Right forelimb (tissue), 1 donor: ENCODE results near the gene PHACTR2.
A peak's percentile ranks its signal among the peaks of the same experiment; 100 is the strongest.

ENCODE experiments used
- DNase-seq: peaks from one replicate; pipeline ENCODE4 v3.0.0-alpha.2; 2018

Gene PHACTR2

DNA sequence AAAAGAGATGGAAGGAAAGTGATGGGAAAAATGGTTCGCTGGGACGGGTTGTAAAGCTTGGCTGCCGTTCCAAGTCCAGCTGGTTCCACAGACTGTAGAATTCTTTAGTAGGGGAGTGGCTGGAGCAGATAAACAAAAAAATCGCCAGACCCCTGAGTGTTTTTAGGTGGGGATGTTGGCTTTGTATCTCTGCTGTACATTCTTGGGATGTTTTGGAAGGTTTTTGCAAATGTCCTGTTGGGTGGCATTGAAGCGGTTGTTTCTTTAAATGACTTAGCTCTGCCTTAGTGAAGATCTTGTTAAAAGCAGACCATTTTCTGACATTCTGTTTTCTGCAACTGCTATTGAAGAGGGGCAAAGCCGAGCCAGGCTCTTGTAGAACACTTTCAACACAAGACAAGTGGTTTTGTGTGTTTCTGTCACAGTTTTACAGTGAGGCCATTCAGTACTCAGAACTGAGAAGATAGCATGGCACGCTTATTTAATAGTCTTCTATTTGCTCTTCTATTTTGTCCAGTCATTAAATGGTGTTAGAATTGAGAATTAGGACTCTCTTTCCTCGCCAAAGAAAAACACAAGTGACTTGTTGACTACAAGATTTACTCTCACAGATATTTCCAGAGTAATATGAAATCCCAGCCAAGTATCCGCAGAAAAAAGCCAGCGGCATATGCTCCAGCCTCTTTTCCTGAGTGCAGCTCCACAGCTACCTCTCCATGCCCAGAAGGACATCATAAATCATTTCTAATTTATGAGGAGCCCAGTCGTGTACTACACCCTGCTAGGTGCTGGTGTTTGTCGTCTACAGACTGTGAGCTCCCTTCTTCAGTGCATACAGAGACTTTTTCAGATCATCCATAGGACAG, 65.8 kb downstream of the PHACTR2 start:
- DNase-seq: peak; percentile 80

DNA sequence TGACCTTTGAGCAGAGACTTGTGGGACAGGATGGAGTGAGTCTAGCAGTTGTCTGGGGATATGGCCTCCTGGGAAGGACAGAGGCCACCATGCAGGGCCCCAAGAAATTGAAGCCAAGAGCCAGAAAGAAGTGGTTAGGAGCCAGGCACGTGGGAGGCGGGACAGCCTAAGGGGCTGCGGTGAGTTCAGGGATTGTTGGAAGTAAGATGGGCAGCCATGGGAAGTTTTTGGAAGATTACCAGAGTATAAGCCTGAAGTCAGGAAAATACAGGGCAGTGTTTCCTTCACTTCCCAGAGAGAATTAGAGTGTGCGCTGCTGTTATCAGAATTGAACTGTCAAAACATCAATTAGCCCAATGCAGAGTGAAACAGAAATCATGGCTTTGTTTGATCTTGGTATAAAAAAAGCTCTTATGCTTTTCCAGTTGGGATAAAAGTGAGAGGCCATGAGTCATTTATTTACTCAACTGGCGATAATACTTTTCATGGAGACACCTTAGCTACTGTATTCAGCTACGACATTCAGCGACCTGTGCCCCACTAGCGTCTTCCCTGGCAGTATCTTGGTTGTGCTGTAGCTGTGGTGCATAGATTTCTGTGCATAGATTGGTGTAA, 66.9 kb downstream of the PHACTR2 start:
- DNase-seq: no peak

DNA sequence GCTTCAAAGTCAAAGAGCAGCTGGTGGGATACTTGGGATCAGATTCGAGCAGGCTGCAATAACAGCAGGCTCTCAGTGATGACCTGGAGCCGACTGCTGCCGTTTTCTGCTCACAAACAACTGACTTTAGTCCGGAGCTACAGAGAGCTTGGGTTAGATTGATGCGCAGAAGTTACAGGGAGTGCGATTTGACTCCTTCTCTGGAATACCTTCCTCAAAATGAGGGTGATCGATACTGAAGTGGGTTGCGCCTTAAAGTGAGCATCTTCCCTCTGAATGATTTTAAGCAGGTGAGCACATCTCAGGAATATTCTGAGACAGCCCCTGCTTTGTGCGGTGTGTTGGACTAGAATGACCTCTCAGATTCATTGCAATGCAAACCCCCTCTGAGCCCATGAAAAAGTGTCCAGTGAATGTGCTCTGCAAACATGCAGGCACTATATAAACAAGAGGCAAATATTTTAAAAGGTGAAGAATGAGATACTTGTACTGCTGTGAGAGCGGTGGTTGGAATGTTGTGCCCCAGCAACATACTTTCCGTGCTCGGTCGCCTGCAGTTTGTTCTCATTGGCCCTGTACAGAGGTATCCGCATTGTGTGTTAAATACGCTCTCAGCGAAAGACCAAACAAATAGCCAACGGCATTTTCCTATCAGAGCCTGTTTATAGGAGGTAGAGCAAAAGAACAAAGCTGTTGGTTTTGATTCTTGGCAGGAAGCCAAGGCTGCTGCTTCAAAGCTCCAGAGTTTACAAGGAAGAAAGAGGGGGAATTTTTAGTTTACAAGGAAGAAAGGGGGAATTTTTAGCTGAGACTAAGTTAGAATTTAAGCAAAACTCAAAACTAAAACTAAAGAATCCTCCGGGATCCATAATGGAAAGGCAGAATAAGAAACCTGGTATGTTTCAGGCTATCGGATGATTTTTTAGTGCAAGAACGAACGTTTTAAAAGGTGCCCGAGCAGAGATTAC, 67.7 kb downstream of the PHACTR2 start:
- DNase-seq: peak; percentile 67

DNA sequence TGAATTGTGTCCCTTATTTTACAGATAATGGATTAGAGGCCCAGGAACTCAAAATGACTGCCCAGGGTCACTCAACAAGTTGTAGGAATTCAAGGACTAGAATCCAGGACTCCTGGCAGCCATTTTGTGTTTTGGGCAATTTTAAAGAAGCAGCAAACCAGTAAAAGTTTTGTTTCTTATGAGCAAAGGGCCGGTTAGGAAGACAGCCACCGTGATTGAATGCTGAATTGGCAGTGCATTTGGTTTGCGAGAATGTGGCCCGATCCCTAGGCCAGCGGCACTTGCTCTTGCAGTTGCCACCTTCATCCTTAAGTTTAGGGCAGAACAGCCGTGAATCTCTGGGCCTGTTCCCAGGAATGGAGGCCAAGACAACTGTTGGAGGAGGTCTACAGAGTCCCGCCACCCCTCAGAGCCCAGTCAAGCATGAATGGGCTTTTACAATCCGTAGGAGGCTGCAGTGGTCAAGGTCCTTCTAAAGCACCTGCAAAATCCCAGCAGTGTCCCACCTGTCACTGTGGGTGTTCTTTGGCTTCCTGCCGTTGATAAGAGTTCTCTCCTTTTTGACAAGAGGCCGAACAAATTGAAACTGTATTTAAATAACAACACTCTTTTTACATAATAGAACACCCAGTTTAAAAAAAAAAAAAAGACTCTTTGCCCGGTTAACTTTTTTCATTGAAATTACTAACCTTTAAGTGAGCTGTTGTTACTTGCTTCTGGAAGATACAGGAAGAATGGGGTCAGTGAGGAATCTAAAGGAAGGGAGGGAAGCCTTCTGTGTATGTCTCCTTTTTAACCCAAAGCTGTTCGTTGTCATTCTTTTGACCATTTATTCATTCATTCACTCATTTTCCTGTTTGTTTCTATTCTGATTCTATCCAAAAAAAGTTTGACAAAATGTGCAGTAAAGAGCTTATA, 68.7 kb downstream of the PHACTR2 start:
- DNase-seq: no peak

DNA sequence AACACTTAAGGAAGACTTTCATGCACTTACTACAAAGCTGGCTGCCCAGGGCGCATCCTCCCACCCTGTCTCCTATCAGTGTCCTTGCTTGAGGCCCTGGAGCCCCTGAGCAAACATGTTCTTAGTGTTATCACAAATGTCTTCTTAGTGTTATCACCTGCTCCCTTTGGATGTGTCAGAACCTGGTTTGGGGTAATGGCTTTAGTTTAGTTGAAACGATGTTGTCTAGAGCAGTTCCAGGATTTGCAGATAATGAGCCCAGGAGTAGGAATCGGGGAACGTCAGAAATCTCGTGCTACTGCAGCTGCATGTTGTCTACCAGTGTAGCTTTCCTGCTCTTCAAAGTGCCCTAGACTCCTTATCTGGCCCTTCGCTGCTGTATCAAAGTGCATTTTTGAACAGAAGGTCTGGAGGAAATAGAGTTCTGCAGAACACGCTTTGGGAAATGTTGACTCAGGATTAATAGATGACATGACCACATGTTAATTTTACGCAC, 69.6 kb downstream of the PHACTR2 start:
- no peak for DNase-seq

DNA sequence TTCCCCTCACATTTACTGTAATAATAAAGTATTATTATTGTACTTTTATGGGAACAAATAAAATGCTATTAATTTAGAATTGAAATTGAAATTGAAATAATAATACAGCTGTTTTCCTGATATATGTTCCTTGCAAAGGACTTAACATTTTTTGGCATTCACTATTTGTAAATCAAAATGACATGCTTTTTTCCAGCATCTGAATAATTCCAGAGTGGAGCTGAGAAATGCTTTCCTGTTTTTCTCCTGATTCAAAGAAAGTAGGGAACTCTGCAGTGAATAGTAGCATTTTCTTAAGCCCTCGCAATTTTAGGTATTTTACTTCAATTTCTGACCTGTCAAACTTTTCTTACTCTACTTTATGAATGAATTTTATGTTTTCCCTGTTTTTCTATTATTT, 72.1 kb downstream of the PHACTR2 start:
- no peak for DNase-seq

DNA sequence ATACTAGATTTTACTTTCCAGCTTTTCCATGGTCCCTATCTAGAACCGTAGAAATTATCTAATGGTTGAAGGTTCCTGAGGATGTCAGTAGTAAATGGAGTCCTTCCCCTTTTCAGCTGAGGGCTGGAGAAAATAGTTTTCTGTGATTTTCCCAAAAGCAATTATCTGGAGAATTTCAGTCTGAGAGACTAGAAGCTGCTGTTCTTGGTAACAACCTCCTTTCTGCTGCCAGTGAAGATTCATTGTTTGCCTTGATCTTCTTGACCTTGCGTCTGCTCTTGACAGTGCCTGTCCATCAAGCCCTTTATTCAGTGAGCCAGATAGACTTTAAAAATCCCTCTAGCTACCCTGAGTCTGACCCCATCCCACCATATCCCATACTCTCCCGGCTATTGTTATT, 73.1 kb downstream of the PHACTR2 start:
- DNase-seq: no peak

DNA sequence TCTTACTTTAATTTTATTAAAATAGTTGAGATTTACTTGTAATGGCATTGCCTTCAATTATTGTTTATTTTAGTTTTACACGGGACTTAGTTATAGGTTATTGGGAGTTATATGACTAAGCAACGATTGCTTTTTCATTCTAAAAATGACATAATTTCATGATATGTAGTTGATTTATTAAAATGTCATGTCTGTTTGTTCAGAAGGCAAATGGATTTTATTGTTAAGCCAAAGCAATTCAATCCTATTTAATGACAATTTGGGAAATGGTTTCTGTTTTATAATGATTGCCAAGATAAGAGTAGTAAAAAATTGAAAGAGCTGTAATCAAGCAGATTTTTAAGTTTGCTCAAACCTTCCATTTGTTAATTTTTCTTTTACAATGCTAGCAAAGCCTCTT, 74.7 kb downstream of the PHACTR2 start:
- DNase-seq: no peak

DNA sequence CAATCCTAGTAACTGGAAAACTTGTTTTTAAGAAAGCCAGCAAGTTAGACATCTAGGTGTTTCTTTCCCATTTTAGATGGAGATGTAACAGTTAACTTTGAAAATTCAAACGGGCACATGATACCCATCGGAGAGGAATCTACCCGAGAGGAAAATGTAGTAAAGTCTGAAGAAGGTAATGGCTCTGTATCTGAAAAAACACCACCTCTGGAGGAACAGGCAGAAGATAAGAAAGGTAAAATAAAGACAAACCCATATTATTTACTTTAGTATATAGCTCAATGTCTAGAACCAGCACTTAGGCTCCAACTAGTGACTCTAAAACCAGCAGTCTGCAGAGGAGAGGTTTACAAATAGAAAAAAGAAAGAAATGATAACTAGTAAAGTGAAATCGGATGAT, 75.9 kb downstream of the PHACTR2 start:
- DNase-seq: no peak

DNA sequence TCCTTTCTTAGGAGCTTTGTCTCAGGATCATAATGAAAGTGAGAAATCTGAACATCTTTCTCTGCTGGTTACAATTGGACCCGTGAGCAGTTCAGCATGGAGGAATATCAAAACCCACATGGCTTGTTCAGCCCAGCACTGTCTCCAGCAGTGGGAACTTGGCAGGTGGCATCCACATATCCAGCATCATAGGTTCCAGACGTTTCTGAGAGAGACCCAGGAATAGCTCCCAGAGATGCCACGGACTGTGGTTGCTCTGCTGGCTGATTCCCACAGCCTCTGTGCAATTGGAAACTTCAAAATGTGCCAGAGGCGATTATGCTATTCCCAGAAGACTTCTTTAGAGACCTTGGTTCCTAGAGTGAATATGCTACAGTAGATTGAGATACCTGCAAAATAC, 76.4 kb downstream of the PHACTR2 start:
- DNase-seq: no peak

DNA sequence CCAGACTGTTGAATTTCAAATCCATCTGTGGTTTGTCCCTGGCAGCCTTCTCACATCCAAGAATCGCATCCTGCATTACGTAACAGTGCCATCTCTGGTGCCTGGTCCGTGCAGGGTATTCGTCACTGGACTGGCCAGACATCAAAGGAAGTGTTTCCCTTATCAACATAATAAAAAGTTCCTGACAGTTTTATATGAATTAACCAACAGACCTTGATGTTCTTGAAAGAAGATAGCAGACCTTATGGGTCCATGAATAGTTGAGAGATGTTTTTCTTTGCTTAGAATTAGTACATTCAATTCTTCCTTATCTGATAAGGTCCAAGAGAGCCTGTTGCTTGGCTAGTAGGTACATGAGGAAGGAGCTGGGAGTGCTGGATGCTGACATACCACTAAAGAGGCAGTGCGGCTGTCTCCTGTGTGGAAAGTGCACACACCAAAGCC, 77.6 kb downstream of the PHACTR2 start:
- no peak for DNase-seq

DNA sequence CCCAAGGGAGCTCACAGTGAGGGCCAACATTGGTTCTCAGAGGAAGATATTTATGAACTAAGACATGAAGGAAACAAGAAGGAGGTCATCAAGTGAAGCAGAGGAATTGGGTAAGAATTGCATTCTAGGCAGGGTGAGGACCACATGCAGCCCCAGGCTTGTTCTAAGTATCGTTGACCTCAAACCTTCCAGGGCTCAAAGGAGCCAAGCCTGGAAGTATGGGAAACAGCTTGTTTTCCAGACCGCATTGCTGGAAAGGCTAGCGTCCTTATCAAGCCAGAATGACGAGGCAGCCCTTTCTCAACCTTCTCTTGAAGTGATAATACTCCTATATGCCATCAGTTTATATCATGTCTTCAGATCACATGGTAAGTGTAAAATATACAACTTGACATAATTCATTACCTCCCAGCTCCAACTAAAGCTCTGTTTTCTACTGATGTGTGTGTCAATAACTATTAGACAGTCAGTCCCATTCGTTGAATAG, 79.6 kb downstream of the PHACTR2 start:
- DNase-seq: no peak

DNA sequence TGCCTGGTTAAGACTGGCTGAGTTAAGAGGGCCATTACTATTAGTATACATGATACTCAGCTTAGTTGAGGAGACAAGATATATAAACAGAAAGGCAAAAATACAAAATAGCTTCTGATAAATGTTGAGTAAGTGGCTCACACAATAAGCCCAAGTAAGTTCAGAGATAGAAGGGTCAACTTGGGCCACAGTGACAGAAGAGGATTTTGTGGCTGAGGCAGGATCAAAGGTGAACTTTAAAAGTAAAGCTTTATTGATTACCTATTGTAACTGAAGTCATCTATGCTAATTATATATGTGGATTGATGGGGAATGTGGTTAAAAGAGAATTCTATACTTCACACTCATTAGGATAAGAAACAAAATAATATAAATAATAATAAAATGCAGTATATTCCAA, 80.8 kb downstream of the PHACTR2 start:
- no peak for DNase-seq

DNA sequence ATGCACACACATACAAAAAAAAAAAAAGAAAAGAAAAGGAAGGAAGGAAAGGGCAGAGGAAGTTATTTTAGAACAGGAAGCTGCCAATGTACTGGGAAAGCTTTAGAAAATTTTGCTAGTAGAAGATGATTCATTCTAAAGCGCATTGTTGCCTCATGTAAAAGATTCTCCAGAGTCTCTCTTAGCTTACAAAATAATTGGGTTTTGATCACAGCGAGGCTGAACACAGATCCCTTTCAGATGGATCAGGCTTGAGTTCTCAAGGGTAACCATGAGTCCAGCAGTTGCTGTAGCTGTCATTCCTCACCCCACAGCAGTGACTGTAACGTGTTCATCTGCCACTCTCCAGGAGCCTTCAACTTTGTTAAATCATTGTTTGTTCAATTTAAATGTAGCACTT, 81.9 kb downstream of the PHACTR2 start:
- no peak for DNase-seq

DNA sequence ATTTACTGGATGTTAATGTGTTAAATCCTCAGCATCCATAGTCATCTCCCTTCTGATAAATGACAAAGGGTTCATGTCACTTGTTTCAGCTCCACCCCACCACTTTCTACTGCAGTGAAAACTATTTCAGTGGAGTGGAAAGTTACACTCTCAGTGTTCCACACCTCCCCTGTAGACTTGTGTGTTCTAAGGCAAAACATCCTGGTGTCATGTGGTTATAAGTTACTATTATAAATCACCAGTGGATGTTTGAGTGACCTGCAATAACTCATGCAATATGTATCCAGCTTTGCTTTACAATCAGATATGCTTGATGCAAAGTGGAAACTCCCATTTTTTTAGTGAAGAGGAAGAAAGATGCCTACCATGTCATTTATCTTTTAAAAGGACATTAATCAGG, 83.3 kb downstream of the PHACTR2 start:
- no peak for DNase-seq

DNA sequence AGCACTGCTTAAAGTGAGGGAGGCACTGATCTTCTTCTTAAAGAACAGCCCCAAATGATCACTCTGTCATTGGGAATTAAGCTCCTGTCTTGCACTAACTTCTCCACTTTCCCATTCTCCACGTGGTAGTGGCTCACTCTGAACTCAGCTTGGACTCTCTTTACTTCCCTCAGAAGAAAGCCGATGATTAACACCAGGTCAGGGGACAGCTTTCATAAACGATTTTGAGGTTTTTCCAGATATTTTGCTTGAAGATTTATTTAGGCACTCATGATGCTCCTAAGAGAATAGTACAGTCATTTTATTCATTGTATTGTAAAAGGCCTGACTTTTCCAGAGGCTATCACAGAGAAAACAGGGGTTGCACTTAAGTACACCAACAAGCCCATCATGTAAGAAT, 84.4 kb downstream of the PHACTR2 start:
- DNase-seq: no peak

DNA sequence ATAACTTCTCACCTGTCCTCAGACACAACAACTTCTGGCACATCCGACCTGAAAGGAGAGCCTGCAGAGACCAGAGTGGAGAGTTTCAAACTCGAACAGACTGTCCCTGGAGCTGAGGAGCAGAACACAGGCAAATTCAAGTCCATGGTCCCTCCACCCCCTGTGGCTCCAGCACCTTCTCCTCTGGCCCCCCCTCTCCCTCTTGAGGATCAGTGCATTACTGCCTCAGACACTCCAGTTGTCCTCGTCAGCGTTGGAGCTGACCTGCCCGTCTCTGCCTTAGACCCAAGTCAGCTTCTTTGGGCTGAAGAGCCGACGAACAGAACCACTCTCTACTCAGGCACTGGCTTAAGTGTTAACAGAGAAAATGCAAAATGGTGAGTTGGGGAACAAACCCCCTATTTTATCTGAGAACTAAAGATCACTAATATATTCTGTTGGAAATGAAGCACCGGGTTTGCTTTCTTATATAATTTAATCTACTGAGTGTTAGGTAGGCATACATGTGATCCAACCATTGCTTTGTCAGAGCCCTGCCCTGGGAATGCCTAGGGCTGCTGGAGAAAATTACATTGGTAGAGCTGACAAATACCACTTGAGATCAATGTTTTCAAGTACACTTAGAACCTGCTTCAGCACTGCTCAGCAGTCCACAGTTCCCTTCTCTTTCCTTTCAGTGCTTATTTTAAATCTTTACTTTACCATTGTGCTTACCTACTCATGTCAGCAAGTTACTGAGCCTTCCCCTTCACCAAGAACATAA, 87.8 kb downstream of the PHACTR2 start:
- no peak for DNase-seq

DNA sequence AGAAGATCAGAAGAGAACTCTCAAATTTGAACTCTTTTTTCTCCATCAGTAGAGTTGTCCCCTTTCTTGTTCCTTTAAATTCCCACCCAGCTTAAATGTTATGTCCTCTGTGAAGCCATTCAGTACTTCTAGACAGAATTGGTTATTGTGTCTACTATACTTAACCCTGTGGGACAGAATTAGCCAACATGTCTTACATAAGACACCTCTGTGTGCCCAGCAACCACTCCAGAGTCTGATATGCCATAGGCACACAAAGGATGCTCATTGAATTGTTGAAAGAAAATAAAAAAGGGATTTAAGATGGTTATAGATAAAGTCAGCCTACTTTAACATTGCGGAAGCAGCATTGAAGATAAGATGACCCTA, 88.4 kb downstream of the PHACTR2 start:
- no peak for DNase-seq

DNA sequence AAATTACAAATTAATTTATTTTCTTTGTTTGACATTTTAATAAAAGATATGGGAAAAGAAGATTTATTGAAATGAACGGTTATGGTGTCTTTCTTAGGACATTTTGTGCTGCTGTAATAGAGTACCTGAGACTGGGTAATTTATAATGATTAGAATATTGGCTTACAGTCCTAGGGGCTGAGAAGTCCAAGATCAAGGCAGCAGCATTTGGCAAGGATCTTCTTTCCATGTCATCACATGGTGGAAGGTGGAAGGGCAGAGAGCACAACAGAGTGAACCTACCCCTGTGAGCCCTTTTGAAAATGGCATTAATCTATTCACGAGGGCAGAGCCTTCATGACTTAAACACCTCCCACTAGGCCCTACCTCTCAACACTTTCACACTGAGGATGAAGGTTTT, 89.7 kb downstream of the PHACTR2 start:
- no peak for DNase-seq

DNA sequence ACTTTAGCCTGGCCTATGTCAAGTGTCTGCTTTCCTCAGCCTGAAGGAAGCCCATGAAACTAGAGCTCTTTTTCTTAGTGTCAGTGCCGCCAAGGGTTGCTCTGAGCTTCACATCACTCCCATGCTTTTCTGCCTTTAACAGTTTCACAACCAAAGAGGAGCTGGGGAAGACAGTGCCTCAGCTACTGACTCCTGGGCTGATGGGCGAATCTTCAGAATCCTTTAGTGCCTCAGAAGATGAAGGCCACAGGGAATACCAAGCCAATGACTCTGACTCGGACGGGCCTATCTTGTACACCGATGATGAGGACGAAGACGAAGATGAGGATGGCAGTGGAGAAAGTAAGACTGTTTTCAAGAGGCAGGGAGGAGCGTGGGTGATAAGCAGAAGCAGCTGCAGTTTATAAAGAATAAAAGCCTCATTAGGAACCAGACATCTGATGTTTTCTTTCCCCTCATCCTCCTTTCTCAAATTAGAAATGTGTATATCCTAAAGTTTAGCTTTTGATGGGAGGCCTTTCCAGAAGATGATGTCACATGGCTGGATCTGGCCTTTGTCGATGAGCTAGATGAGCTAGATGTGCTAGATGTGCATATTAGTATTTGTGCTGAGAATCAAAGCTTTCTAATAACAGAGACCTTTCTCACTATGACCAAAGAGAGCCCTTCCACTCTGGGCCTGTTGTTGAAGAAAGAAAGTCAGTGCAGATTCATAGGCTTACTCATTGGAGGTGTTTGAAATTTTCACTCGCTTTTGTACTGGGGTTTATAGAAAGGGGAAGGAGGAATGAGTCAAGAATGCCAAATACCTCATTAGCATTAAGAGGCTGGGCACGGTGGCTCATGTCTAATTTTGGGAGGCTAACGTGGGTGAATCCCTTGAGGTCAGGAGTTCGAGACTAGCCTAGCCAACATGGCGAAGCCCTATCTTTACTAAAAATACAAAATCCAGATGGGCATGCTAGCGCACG, 94.6 kb downstream of the PHACTR2 start:
- no peak for DNase-seq
